Measurements from ENCODE around the gene METTL9. TPM values are rescaled to one million over a fixed set of nuclear protein-coding genes. Genes with fewer than 3 reads are reported as not detected.

The METTL9 gene
- total and polyA plus RNA-seq, 2 of the 13 experiments (the other 11 are each of a cell fraction or from before 2014, with no cell fraction given) = 123 to 204 TPM

GRCh38 chr16:21628121-21628726, 28.8 kb downstream of the METTL9 start (continued):
- no peak for TF ChIP-seq MYPOP (CRISPR knock-in tag; IDR thresholded peaks at IDR 0.05)
- TF ChIP-seq HINFP (CRISPR knock-in tag; IDR thresholded peaks at IDR 0.05; ENCODE audit: low read depth) = no peak
- no peak for TF ChIP-seq SRF (IDR thresholded peaks at IDR 0.05; ENCODE audit: low read depth, low read length)
- TF ChIP-seq SIX4 (CRISPR knock-in tag; IDR thresholded peaks at IDR 0.05) = no peak
- TF ChIP-seq ZBTB49 (CRISPR knock-in tag; IDR thresholded peaks at IDR 0.05; ENCODE audit: borderline replicate concordance) = no peak
- no peak for TF ChIP-seq ZNF691 (CRISPR knock-in tag; IDR thresholded peaks at IDR 0.05; ENCODE audit: borderline replicate concordance, low read depth)
- TF ChIP-seq ZNF614 (CRISPR knock-in tag; IDR thresholded peaks at IDR 0.05; ENCODE audit: borderline replicate concordance) = no peak
- no peak for TF ChIP-seq KLF15 (CRISPR knock-in tag; IDR thresholded peaks at IDR 0.05; ENCODE audit: borderline replicate concordance)
- TF ChIP-seq NR2F1 (CRISPR knock-in tag; IDR thresholded peaks at IDR 0.05) = 0 out of 4 replicates have a peak, but pooled peaks of 1 of the 2 experiments have one; percentile 33
- TF ChIP-seq ZNF367 (CRISPR knock-in tag; IDR thresholded peaks at IDR 0.05; ENCODE audit: borderline replicate concordance) = no peak
- no peak for TF ChIP-seq SP140L (CRISPR knock-in tag; IDR thresholded peaks at IDR 0.05; ENCODE audit: borderline replicate concordance)
- no peak for TF ChIP-seq ZEB1 (IDR thresholded peaks at IDR 0.05; ENCODE audit: insufficient replicate concordance, low read depth)
- TF ChIP-seq ZNF652 (CRISPR knock-in tag; IDR thresholded peaks at IDR 0.05; ENCODE audit: borderline replicate concordance, low read depth) = no peak; the same call in 1 of the 2 replicates
- TF ChIP-seq ZNF607 (CRISPR knock-in tag; IDR thresholded peaks at IDR 0.05; ENCODE audit: borderline replicate concordance) = no peak; the same call in 1 of the 2 replicates
- TF ChIP-seq GATAD1 (CRISPR knock-in tag; IDR thresholded peaks at IDR 0.05) = peak; percentile 40
- no peak for TF ChIP-seq RBAK (CRISPR knock-in tag; IDR thresholded peaks at IDR 0.05)
- no peak for TF ChIP-seq ZNF260 (CRISPR knock-in tag; IDR thresholded peaks at IDR 0.05; ENCODE audit: borderline replicate concordance, low read depth)
- TF ChIP-seq MIER2 (CRISPR knock-in tag; IDR thresholded peaks at IDR 0.05) = no peak
- TF ChIP-seq SIX1 (CRISPR knock-in tag; IDR thresholded peaks at IDR 0.05; ENCODE audit: borderline replicate concordance) = peak; percentile 16; the same call in 1 of the 2 replicates
- TF ChIP-seq ZNF550 (CRISPR knock-in tag; IDR thresholded peaks at IDR 0.05; ENCODE audit: borderline replicate concordance) = no peak
- peak; percentile 44; the same call in 1 of the 2 replicates for TF ChIP-seq ZGPAT (CRISPR knock-in tag; IDR thresholded peaks at IDR 0.05)

Data from HepG2 (cell line).